ENCODE results near the gene VPS13D. TPM values are rescaled to one million over a fixed set of nuclear protein-coding genes. Genes with fewer than 3 reads are reported as not detected.

The VPS13D gene
- total and polyA plus RNA-seq, 2 donors (not counting 3 experiments of a cell fraction or from before 2014, with no cell fraction given), result 13.6 to 48.5 TPM

- POLR2A ChIA-PET, result no interaction called here
- DNase-seq (ENCODE audit: low read depth, low spot score) (no peak), FAIRE-seq (no peak)
- Histone ChIP-seq H3K9me1 (replicated peaks; ENCODE audit: control insufficient read depth, extremely low read depth, insufficient read depth, low read length) (no peaks in the 10 kb centered on the region), H3K79me2 (ENCODE audit: control insufficient read depth, insufficient read depth, low read length) (peaks cover 9% of the 10 kb centered on the region), H2AFZ (ENCODE audit: low read depth, low read length) (no peak overlapping the region), H3K36me3 (ENCODE audit: control insufficient read depth in 2 of 2, extremely low read depth in 1 of 2, insufficient read depth in 2 of 2, low read length in 2 of 2) (no peaks in the 10 kb centered on the region), H3K9me3 (replicated peaks; ENCODE audit: control insufficient read depth, insufficient read depth, low read length) (no peaks in the 10 kb centered on the region), H3K27ac (ENCODE audit: insufficient read depth, low read depth, low read length) (no peak overlapping the region), H3K9ac (replicated peaks; ENCODE audit: extremely low read depth, insufficient read depth, low read length) (no peak overlapping the region), H3K27me3 (ENCODE audit: control insufficient read depth in 2 of 2, insufficient read depth in 2 of 2, low read length in 2 of 2) (no peaks in the 10 kb centered on the region), H3K4me3 (replicated peaks in 1 of 3; ENCODE audit: insufficient read depth in 1 of 3, low read depth in 1 of 3, low read length in 3 of 3) (no peak overlapping the region), H3K4me1 (ENCODE audit: control insufficient read depth, extremely low read depth, insufficient read depth, low read length) (peaks cover 49% of the 10 kb centered on the region), H4K20me1 (replicated peaks; ENCODE audit: control insufficient read depth, extremely low read depth, insufficient read depth, low read length) (no peaks in the 10 kb centered on the region), H3K4me2 (ENCODE audit: insufficient read depth, low read length) (no peak overlapping the region)
- CTCF ChIA-PET, result interaction anchor here (0.6 to 8.3 kb wide), 2 partner anchors 8 to 57 kb away, joined by 3 to 118 read pairs; no protein-coding TSS in a partner anchor
- no TSS peak for BruUV-seq (replicated peaks)
- TF ChIP-seq GATA2 (IDR thresholded peaks at IDR 0.05; ENCODE audit: insufficient read depth, insufficient read length, low read depth, low read length) (no peak), MAX (IDR thresholded peaks at IDR 0.05; ENCODE audit: insufficient read depth, insufficient read length) (no peak), POLR2A (IDR thresholded peaks at IDR 0.05; ENCODE audit: low read depth, low read length) (no peak), EZH2 (IDR thresholded peaks at IDR 0.05; ENCODE audit: borderline replicate concordance, low read depth, low read length, severe bottlenecking) (no peak), FOS (IDR thresholded peaks at IDR 0.05; ENCODE audit: borderline replicate concordance, insufficient read depth, low read length) (no peak), JUN (IDR thresholded peaks at IDR 0.05; ENCODE audit: borderline replicate concordance, insufficient read depth, insufficient read length, low read depth) (no peak), MYC (IDR thresholded peaks at IDR 0.05; ENCODE audit: low read depth, low read length) (no peak), POLR2AphosphoS5 (IDR thresholded peaks at IDR 0.05; ENCODE audit: insufficient read depth, low read depth, low read length) (no peak)
- TF ChIP-seq, protein P1, sequence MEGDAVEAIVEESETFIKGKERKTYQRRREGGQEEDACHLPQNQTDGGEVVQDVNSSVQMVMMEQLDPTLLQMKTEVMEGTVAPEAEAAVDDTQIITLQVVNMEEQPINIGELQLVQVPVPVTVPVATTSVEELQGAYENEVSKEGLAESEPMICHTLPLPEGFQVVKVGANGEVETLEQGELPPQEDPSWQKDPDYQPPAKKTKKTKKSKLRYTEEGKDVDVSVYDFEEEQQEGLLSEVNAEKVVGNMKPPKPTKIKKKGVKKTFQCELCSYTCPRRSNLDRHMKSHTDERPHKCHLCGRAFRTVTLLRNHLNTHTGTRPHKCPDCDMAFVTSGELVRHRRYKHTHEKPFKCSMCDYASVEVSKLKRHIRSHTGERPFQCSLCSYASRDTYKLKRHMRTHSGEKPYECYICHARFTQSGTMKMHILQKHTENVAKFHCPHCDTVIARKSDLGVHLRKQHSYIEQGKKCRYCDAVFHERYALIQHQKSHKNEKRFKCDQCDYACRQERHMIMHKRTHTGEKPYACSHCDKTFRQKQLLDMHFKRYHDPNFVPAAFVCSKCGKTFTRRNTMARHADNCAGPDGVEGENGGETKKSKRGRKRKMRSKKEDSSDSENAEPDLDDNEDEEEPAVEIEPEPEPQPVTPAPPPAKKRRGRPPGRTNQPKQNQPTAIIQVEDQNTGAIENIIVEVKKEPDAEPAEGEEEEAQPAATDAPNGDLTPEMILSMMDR (IDR thresholded peaks at IDR 0.05; ENCODE audit: extremely low read depth in 1 of 2, insufficient read depth in 1 of 2, low read depth in 1 of 2, low read length in 2 of 2), result no peak
- dilution Hi-C loops (cut with MboI; ENCODE audit: extremely low pct_ligation_motif_present, low sequenced_read_pairs) (no loop called here), intact Hi-C loops (cut with micrococcal nuclease) (no loop called here)
Measured at GRCh38 chr1:12181568-12181967, 48.3 kb upstream of the VPS13D start.

Measured in endothelial cell of umbilical vein (primary cell).